Measurements from ENCODE around the gene CCT6B.
A peak's percentile ranks its signal among the peaks of the same experiment; 100 is the strongest.

Gene CCT6B

DNA sequence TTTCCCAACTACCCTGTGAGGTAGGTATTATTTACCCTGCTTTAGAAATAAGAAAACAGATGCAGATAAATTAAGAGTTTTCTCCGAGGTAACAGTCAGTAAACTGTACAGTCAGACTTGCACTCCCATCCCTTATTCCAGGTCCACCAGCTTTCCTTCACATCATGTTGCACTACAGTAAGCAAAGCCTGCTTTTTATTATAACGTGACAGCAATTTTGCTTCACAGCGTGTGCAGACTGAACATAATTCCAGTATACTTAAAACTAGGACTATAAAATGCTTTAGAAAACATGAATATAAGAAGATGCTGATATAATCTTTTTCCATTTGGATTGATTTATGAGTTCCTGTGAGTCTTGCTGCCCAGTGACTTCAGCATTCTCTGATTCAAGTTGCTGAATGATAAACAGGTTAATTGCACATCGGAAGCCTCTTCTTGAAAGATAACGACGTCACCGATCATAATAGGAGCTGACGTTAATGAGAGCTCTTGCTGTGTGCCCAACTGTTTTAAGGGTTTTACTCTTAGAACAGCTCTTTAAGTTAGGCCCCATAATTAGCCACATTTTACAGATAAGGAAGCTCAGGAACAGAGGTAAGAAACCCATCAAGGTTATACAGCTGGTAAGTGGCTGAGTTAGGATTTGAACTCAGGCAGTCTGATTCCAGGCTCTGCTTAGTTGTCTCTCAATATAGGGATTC, 20.4 kb upstream of the CCT6B start:
- no peak for DNase-seq
- no peaks in the 10 kb centered on the region for H3K9me3 ChIP-seq (ENCODE audit: insufficient read depth, low read length, severe bottlenecking)
- H4K20me1 ChIP-seq (ENCODE audit: insufficient read depth, low read length), result no peaks in the 10 kb centered on the region
- ATAC-seq (ENCODE audit: insufficient read depth, low read depth), result no peak
- H3K27ac ChIP-seq (ENCODE audit: low read length), result peak overlapping the region; percentile 96
- peak overlapping the region; percentile 60; the same call in 1 of the 2 replicates for H2AFZ ChIP-seq (ENCODE audit: low read depth, low read length)
- peak overlapping the region; percentile 82 to 89; a peak in 3 of 4 replicates for H3K4me3 ChIP-seq (ENCODE audit: low read depth in 1 of 2, low read length in 2 of 2)
- TF ChIP-seq EZH2 (IDR thresholded peaks at IDR 0.05; ENCODE audit: borderline replicate concordance, low read depth, low read length, severe bottlenecking), result no peak
- TF ChIP-seq, protein P1, sequence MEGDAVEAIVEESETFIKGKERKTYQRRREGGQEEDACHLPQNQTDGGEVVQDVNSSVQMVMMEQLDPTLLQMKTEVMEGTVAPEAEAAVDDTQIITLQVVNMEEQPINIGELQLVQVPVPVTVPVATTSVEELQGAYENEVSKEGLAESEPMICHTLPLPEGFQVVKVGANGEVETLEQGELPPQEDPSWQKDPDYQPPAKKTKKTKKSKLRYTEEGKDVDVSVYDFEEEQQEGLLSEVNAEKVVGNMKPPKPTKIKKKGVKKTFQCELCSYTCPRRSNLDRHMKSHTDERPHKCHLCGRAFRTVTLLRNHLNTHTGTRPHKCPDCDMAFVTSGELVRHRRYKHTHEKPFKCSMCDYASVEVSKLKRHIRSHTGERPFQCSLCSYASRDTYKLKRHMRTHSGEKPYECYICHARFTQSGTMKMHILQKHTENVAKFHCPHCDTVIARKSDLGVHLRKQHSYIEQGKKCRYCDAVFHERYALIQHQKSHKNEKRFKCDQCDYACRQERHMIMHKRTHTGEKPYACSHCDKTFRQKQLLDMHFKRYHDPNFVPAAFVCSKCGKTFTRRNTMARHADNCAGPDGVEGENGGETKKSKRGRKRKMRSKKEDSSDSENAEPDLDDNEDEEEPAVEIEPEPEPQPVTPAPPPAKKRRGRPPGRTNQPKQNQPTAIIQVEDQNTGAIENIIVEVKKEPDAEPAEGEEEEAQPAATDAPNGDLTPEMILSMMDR (IDR thresholded peaks at IDR 0.05; ENCODE audit: borderline replicate concordance, extremely low read depth, low read length, poor library complexity, severe bottlenecking), result no peak
- peak overlapping the region; percentile 81 for H3K4me2 ChIP-seq (ENCODE audit: insufficient read depth, low read length)
- H3K79me2 ChIP-seq (ENCODE audit: insufficient read depth, low read length), result peaks cover 39% of the 10 kb centered on the region
- no peaks in the 10 kb centered on the region for H3K27me3 ChIP-seq (ENCODE audit: insufficient read depth, low read length, poor library complexity)
- H3K4me1 ChIP-seq (ENCODE audit: insufficient read depth, low read length), result peaks cover 49% of the 10 kb centered on the region
- peak overlapping the region; percentile 95 for H3K9ac ChIP-seq (ENCODE audit: low read depth, low read length)
- peaks cover 37% of the 10 kb centered on the region for H3K36me3 ChIP-seq (ENCODE audit: insufficient read depth, low read length)

DNA sequence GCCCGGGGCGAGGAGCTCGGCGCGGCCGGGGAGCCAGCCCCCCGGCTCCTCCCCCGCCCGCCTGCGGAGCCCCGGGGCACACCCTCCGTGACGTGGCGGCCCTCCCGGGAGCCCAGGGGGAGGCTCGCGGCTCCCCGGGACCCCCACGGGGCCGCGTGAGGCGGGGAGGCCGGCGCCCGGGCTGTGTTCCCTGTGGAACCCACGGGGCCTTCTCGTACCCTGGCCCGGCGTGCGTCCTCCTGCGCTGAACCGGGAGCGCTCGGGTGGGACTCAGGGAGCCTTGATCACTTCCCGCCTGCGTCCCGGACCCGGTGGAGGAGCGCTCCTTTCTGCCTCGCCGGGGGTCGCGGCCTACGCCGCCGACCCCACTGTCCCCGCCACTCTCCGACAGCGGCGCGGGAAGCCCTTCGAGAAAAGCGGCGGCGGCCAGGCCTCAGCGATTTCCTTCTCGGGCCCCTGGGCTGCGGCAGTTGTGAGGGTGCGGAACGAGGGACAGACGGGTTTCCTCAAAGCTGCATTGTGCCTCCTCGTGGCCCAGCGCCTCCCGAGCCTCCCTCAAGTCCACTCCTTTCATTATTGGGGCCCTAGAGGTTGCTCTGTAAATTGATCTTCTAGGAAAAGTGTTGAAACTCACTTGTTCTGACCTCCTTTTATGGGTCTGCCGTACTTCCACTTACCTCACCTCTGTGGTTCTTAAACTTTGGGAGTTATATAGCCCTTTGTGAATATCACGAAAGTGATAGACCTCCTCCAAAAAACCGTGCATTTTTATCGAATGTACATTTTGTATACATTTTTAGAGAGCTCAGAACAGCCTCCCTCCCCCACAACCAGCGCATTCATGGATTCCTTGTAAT, 19.6 kb upstream of the CCT6B start:
- H3K79me2 ChIP-seq (ENCODE audit: insufficient read depth, low read length), result peaks cover 39% of the 10 kb centered on the region
- TF ChIP-seq, protein P1 (IDR thresholded peaks at IDR 0.05; ENCODE audit: borderline replicate concordance, extremely low read depth, low read length, poor library complexity, severe bottlenecking), result peak; percentile 59
- no peak for TF ChIP-seq EZH2 (IDR thresholded peaks at IDR 0.05; ENCODE audit: borderline replicate concordance, low read depth, low read length, severe bottlenecking)
- peak overlapping the region; percentile 81 for H3K4me2 ChIP-seq (ENCODE audit: insufficient read depth, low read length)
- peak overlapping the region; percentile 82 to 89 for H3K4me3 ChIP-seq (ENCODE audit: low read depth in 1 of 2, low read length in 2 of 2)
- no peaks in the 10 kb centered on the region for H3K27me3 ChIP-seq (ENCODE audit: insufficient read depth, low read length, poor library complexity)
- peak; percentile 71 for DNase-seq
- H4K20me1 ChIP-seq (ENCODE audit: insufficient read depth, low read length), result no peaks in the 10 kb centered on the region
- H3K9me3 ChIP-seq (ENCODE audit: insufficient read depth, low read length, severe bottlenecking), result no peaks in the 10 kb centered on the region
- H3K36me3 ChIP-seq (ENCODE audit: insufficient read depth, low read length), result peaks cover 29% of the 10 kb centered on the region
- H3K9ac ChIP-seq (ENCODE audit: low read depth, low read length), result peak overlapping the region; percentile 95
- peak overlapping the region; percentile 96 for H3K27ac ChIP-seq (ENCODE audit: low read length)
- ATAC-seq (ENCODE audit: insufficient read depth, low read depth), result peak; percentile 80
- peaks cover 49% of the 10 kb centered on the region for H3K4me1 ChIP-seq (ENCODE audit: insufficient read depth, low read length)
- H2AFZ ChIP-seq (ENCODE audit: low read depth, low read length), result peak overlapping the region; percentile 60

DNA sequence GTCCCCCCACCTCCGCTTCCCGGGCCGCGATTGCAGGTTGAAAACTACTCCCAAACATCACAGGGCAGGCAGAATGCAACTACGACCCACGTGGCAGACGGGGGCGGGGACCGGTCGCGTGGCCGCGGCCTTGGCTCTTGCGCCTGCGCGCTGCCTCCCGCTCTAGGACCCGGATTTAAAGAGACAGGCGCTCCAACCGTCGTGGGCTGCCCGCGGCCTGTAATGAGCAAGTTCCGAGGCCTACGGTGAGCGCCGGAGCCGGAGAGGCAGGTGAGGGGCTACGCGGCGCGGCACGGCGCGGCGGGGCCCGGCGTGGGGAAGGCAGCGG, 19.1 kb upstream of the CCT6B start, which contains the start of gene LIG3:
Gene LIG3, plus strand, starts transcription at position 160 of the 328 bp plus-strand sequence. CDS start 2,494 bp downstream, outside the sequence.
- H3K79me2 ChIP-seq (ENCODE audit: insufficient read depth, low read length), result peaks cover 39% of the 10 kb centered on the region
- H3K36me3 ChIP-seq (ENCODE audit: insufficient read depth, low read length), result peaks cover 23% of the 10 kb centered on the region
- H3K4me2 ChIP-seq (ENCODE audit: insufficient read depth, low read length), result peak within 1 kb of the TSS; percentile 81
- H3K27me3 ChIP-seq (ENCODE audit: insufficient read depth, low read length, poor library complexity), result no peaks in the 10 kb centered on the region
- TF ChIP-seq, protein P1 (IDR thresholded peaks at IDR 0.05; ENCODE audit: borderline replicate concordance, extremely low read depth, low read length, poor library complexity, severe bottlenecking), result no peak
- TF ChIP-seq EZH2 (IDR thresholded peaks at IDR 0.05; ENCODE audit: borderline replicate concordance, low read depth, low read length, severe bottlenecking), result no peak
- peak within 1 kb of the TSS; percentile 95 for H3K9ac ChIP-seq (ENCODE audit: low read depth, low read length)
- peak within 1 kb of the TSS; percentile 96 for H3K27ac ChIP-seq (ENCODE audit: low read length)
- H3K4me1 ChIP-seq (ENCODE audit: insufficient read depth, low read length), result peaks cover 49% of the 10 kb centered on the region
- H3K9me3 ChIP-seq (ENCODE audit: insufficient read depth, low read length, severe bottlenecking), result no peaks in the 10 kb centered on the region
- DNase-seq, result peak; percentile 96
- H3K4me3 ChIP-seq (ENCODE audit: low read depth in 1 of 2, low read length in 2 of 2), result peak within 1 kb of the TSS; percentile 82 to 89
- peak; percentile 83 for ATAC-seq (ENCODE audit: insufficient read depth, low read depth)
- H4K20me1 ChIP-seq (ENCODE audit: insufficient read depth, low read length), result no peaks in the 10 kb centered on the region
- H2AFZ ChIP-seq (ENCODE audit: low read depth, low read length), result peak within 1 kb of the TSS; percentile 60

All from DND-41 (cell line).